Stimulated activated CD8-positive, alpha-beta memory T cell treated with anti-CD3 and anti-CD28 coated beads, Interleukin-4, amount 100 ng/mL, for 4 hours (primary cell): ENCODE measurements around the gene PIGV.
"Not testable (repeated sequence)": the region's sequence is repeated elsewhere in the genome, so short reads cannot be mapped to it uniquely, and the experiment has no call there.

ENCODE experiments used
- DNase-seq, 2 donors: peaks; one replicate each; pipeline ENCODE4 v3.0.0-alpha.2; 2020; ENCODE audit warnings: low read depth in 2 of 2, low spot score in 1 of 2

Gene PIGV

GRCh38 chr1:26792924-26793323 is 5.2 kb downstream of the PIGV start:
- DNase-seq = no peak

- DNase-seq = no peak
These were observed 6.6 kb downstream of the PIGV start for GRCh38 chr1:26794391-26794790.

- DNase-seq = no peak
These were observed 9.9 kb downstream of the PIGV start for GRCh38 chr1:26797627-26798026.

- DNase-seq = no peak
These were observed 11.9 kb downstream of the PIGV start for GRCh38 chr1:26799479-26800142.

- DNase-seq = not testable (repeated sequence)
These were observed 16.2 kb downstream of the PIGV start for GRCh38 chr1:26803932-26804331.

- peak in 1 of 2 donors; percentile 50 for DNase-seq
These were observed 22.4 kb downstream of the PIGV start for GRCh38 chr1:26810105-26810504.

- DNase-seq = no peak
These were observed 23.3 kb downstream of the PIGV start for GRCh38 chr1:26811057-26811456.

- DNase-seq = no peak
These were observed 24.0 kb downstream of the PIGV start for GRCh38 chr1:26811708-26812107.

- no peak for DNase-seq
These were observed 26.6 kb downstream of the PIGV start for GRCh38 chr1:26814377-26814776.

- DNase-seq = no peak
These were observed 27.1 kb downstream of the PIGV start for GRCh38 chr1:26814893-26815292.

- no peak for DNase-seq
These were observed 33.1 kb downstream of the PIGV start for GRCh38 chr1:26820784-26821269.

- DNase-seq = no peak
These were observed 35.1 kb downstream of the PIGV start for GRCh38 chr1:26822737-26823395.

GRCh38 chr1:26824731-26825130 is 37.0 kb downstream of the PIGV start:
- DNase-seq = no peak

- peak in 1 of 2 donors; percentile 36 for DNase-seq
These were observed 38.7 kb downstream of the PIGV start, which contains the start of gene ZDHHC18 for GRCh38 chr1:26826261-26827105. TSS of gene ZDHHC18 (plus strand) at chr1:26826688. CDS start at chr1:26826805, 117 bp downstream.

- DNase-seq = no peak
These were observed 39.4 kb downstream of the PIGV start for GRCh38 chr1:26827106-26827604.

GRCh38 chr1:26827663-26828062 is 39.9 kb downstream of the PIGV start:
- no peak for DNase-seq

GRCh38 chr1:26828411-26828991 is 40.8 kb downstream of the PIGV start:
- no peak for DNase-seq

- DNase-seq = no peak
These were observed 41.6 kb downstream of the PIGV start for GRCh38 chr1:26829184-26829911.

GRCh38 chr1:26831059-26831458 is 43.3 kb downstream of the PIGV start:
- no peak for DNase-seq

- no peak for DNase-seq
These were observed 43.9 kb downstream of the PIGV start for GRCh38 chr1:26831546-26832248.
